HCT116 (cell line): ENCODE results near the gene ANKRD13B. TPM values are rescaled to one million over a fixed set of nuclear protein-coding genes. Genes with fewer than 3 reads are reported as not detected.
A peak's percentile ranks its signal among the peaks of the same experiment; 100 is the strongest.

Experiments
- ATAC-seq: fragments of 200-7000 bp; cut with Tn5 transposase; 2 replicates; pipeline ENCODE4 v1.9.1; 2020; ENCODE audit warnings: mild to moderate bottlenecking, moderate library complexity
- BruUV-seq: library from RNA; stranded (reverse); fragments of 400-500 nt; replicated peaks from 2 replicates; lab custom pipeline; 2021; lab: Mats Ljungman, UMichigan
- CTCF ChIA-PET: fragments of 300-600 bp; sonication (Branson Sonifier 250); formaldehyde crosslinking; loops from one replicate; lab custom pipeline; 2021; ENCODE audit warnings: antibody characterized with exemption; lab: Charles Lee
- POLR2A ChIA-PET: fragments of 300-600, 350-600 bp; sonication (Branson Sonifier 250); formaldehyde crosslinking; loops from one replicate; lab custom pipeline; 2021; ENCODE audit warnings: antibody characterized with exemption; lab: Charles Lee
- RAD21 ChIA-PET, 2 experiments: fragments of 300-600 bp; sonication (Branson Sonifier 250); formaldehyde crosslinking; loops; one replicate each; lab custom pipeline; 2023; ENCODE audit warnings: low total read pairs in 2 of 2; ENCODE audit not compliant: uncharacterized antibody in 2 of 2, unreplicated experiment in 2 of 2, low non-redundant PET in 1 of 2; lab: Charles Lee
- DNase-seq: peaks from one replicate; pipeline ENCODE4 v3.0.0-alpha.2; 2010; ENCODE audit warnings: low read depth, low spot score
- H2AFZ ChIP-seq: fragments of 200-600 bp; shearing (Covaris generic), sonication (generic); 2 replicates; pipeline ENCODE4 v1.6.1; 2017; ENCODE audit warnings: low read depth, mixed run types, mixed read lengths, antibody characterized with exemption, low read length; ENCODE audit not compliant: poor library complexity, severe bottlenecking
- H3K27ac ChIP-seq: 2 replicates; pipeline ENCODE4 v1.5.1; 2012; ENCODE audit warnings: low read depth, low read length
- H3K27me3 ChIP-seq: fragments of 200-600 bp; sonication (generic); 2 replicates; pipeline ENCODE4 v1.6.1; 2016; ENCODE audit warnings: mixed run types, low read length, mixed read lengths; ENCODE audit not compliant: insufficient read depth
- H3K36me3 ChIP-seq, 2 experiments: fragments of 200-500 bp in 1 of 2; fragments of 200-600 bp in 1 of 2; sonication (Bioruptor generic) in 1 of 2; sonication (generic) in 1 of 2; 2 replicates each; pipeline versions ENCODE4 v1.5.1 to v1.6.1; 2014 to 2016; ENCODE audit warnings: low read length in 2 of 2, inconsistent platforms in 1 of 2, mixed read lengths in 1 of 2, mixed run types in 1 of 2; ENCODE audit not compliant: insufficient read depth in 2 of 2, control insufficient read depth in 1 of 2
- H3K4me1 ChIP-seq, 2 experiments: fragments of 200-600 bp in 1 of 2; sonication (generic) in 1 of 2; 2 replicates each; pipeline versions ENCODE4 v1.5.1 to v1.6.1; 2012 to 2017; ENCODE audit warnings: low read length in 2 of 2, inconsistent platforms in 1 of 2, mild to moderate bottlenecking in 1 of 2, mixed read lengths in 1 of 2, mixed run types in 1 of 2, moderate library complexity in 1 of 2; ENCODE audit not compliant: insufficient read depth in 2 of 2, control insufficient read depth in 1 of 2
- H3K4me2 ChIP-seq: fragments of 200-600 bp; sonication (generic); 2 replicates; pipeline ENCODE4 v1.6.1; 2017; ENCODE audit warnings: mixed run types, low read length, mixed read lengths
- H3K4me3 ChIP-seq, 2 experiments: fragments of 200-600 bp in 1 of 2; sonication (generic) in 1 of 2; replicated peaks in 1 of 2; 2 replicates each; pipeline ENCODE4 v1.5.1; 2011 to 2016; ENCODE audit warnings: low read length in 2 of 2, control low read depth in 1 of 2, low read depth in 1 of 2, mild to moderate bottlenecking in 1 of 2, mixed read lengths in 1 of 2, mixed run types in 1 of 2
- H3K79me2 ChIP-seq: fragments of 200-600 bp; sonication (generic); 2 replicates; pipeline ENCODE4 v1.6.1; 2017; ENCODE audit warnings: mild to moderate bottlenecking, mixed run types, low read length, moderate library complexity, mixed read lengths; ENCODE audit not compliant: insufficient read depth
- H3K9ac ChIP-seq: fragments of 200-600 bp; sonication (generic); 2 replicates; pipeline ENCODE4 v1.6.1; 2016; ENCODE audit warnings: low read length, mixed read lengths
- H3K9me2 ChIP-seq: fragments of 200-600 bp; sonication (generic), shearing (Covaris generic); 2 replicates; pipeline ENCODE4 v1.6.1; 2017; ENCODE audit warnings: mixed run types, mild to moderate bottlenecking, moderate library complexity; ENCODE audit not compliant: insufficient read depth
- H3K9me3 ChIP-seq, 2 experiments: fragments of 200-500 bp in 1 of 2; fragments of 200-600 bp in 1 of 2; sonication (Bioruptor generic) in 1 of 2; sonication (generic) in 1 of 2; 2 replicates each; pipeline ENCODE4 v1.6.1; 2014 to 2017; ENCODE audit warnings: low read length in 2 of 2, mixed read lengths in 2 of 2, inconsistent platforms in 1 of 2, low read depth in 1 of 2, mild to moderate bottlenecking in 1 of 2, mixed run types in 1 of 2, moderate library complexity in 1 of 2; ENCODE audit not compliant: control insufficient read depth in 1 of 2, insufficient read depth in 1 of 2
- H4K20me1 ChIP-seq: fragments of 200-600 bp; sonication (generic), shearing (Covaris generic); 2 replicates; pipeline ENCODE4 v1.6.1; 2017; ENCODE audit warnings: mixed run types, mild to moderate bottlenecking, moderate library complexity; ENCODE audit not compliant: insufficient read depth
- CBX3 ChIP-seq: IDR thresholded peaks from 2 replicates; pipeline ENCODE4 v1.6.1; 2012; ENCODE audit warnings: low read depth
- EGR1 ChIP-seq: IDR thresholded peaks from 2 replicates; pipeline ENCODE4 v1.6.1; 2012; ENCODE audit warnings: low read depth
- EZH2 ChIP-seq: fragments of 200-600 bp; sonication (generic); IDR thresholded peaks from 2 replicates; pipeline ENCODE4 v1.6.1; 2017; ENCODE audit warnings: antibody characterized with exemption, mixed run types
- JUND ChIP-seq: IDR thresholded peaks from 2 replicates; pipeline ENCODE4 v1.6.1; 2012
- POLR2AphosphoS5 ChIP-seq: IDR thresholded peaks from 2 replicates; pipeline ENCODE4 v1.6.1; 2011; ENCODE audit warnings: mild to moderate bottlenecking, low read depth, low read length, moderate library complexity
- SIN3A ChIP-seq: IDR thresholded peaks from 2 replicates; pipeline ENCODE4 v1.6.1; 2012; ENCODE audit warnings: low read depth
- SRF ChIP-seq: IDR thresholded peaks from 2 replicates; pipeline ENCODE4 v1.6.1; 2012; ENCODE audit warnings: low read depth
- TCF7L2 ChIP-seq: IDR thresholded peaks from 2 replicates; pipeline ENCODE4 v1.7.0; 2011; ENCODE audit warnings: borderline replicate concordance, inconsistent platforms; ENCODE audit not compliant: insufficient read depth, insufficient read length; ENCODE audit errors: extremely low read depth
- YY1 ChIP-seq: IDR thresholded peaks from 2 replicates; pipeline ENCODE4 v1.6.1; 2011; ENCODE audit warnings: low read length, low read depth, moderate library complexity, mild to moderate bottlenecking; ENCODE audit not compliant: insufficient replicate concordance; ENCODE audit errors: extremely low read depth
- ZFX ChIP-seq: fragments of 450-650 bp; IDR thresholded peaks from 2 replicates; pipeline ENCODE4 v1.6.1; 2017
- ZNF274 ChIP-seq: fragments of 200-500 bp; sonication (Bioruptor generic); IDR thresholded peaks from 2 replicates; pipeline ENCODE4 v1.6.1; 2014; ENCODE audit warnings: mild to moderate bottlenecking, low read depth, low read length, inconsistent platforms
- intact Hi-C: fragments of 100-400 bp; cut with micrococcal nuclease; formaldehyde crosslinking; loops from 2 replicates; pipeline ENCODE4 v1.10.0; 2022
- total RNA-seq: library from RNA; stranded (reverse); gene quantifications from one replicate; pipeline ENCODE4 v1.2.1, GENCODE V29; 2021; ENCODE audit not compliant: unreplicated experiment
- TF ChIP-seq, protein P1 (sequence below): IDR thresholded peaks from 2 replicates; pipeline ENCODE4 v1.6.1; 2011; ENCODE audit warnings: mild to moderate bottlenecking, low read length, moderate library complexity; ENCODE audit not compliant: insufficient replicate concordance; ENCODE audit errors: extremely low read depth
- TF ChIP-seq, protein P2 (sequence below): IDR thresholded peaks from 2 replicates; pipeline ENCODE4 v1.6.1; 2012
- TF ChIP-seq, protein P3 (sequence below), 3 experiments: fragments of 200-600 bp in 1 of 3; sonication (generic) in 1 of 3; IDR thresholded peaks in 2 of 3; conservative IDR thresholded peaks in 1 of 3; 2 replicates each; pipeline ENCODE4 v1.5.1; 2012 to 2017; ENCODE audit warnings: low read depth in 2 of 3, low read length in 2 of 3, antibody characterized with exemption in 1 of 3, borderline replicate concordance in 1 of 3, control low read depth in 1 of 3, mild to moderate bottlenecking in 1 of 3, mixed read lengths in 1 of 3, mixed run types in 1 of 3, moderate library complexity in 1 of 3; ENCODE audit not compliant: insufficient read depth in 1 of 3

ANKRD13B gene
- total RNA-seq, 1 experiment from 2014 or later = 27.4 TPM

- Histone ChIP-seq H3K9ac (no peak overlapping the region), H3K4me2 (no peak overlapping the region), H3K9me2 (no peaks in the 10 kb centered on the region), H4K20me1 (no peaks in the 10 kb centered on the region), H3K27me3 (no peaks in the 10 kb centered on the region), H3K79me2 (peaks cover 39% of the 10 kb centered on the region), H3K4me1 (peaks cover 5 to 36% of the 10 kb centered on the region in 2 experiments; a peak in 3 of 4 replicates), H3K9me3 (no peaks in the 10 kb centered on the region), H2AFZ (no peak overlapping the region), H3K36me3 (peaks cover 6 to 10% of the 10 kb centered on the region in 2 experiments; a peak in 2 of 4 replicates), H3K4me3 (no peak overlapping the region), H3K27ac (0 out of 2 replicates have a peak overlapping the region, but pooled peaks have one; percentile 37)
- ChIA-PET RAD21 (interaction anchor here (0.6 to 1.0 kb wide), 3 partner anchors 10 to 460 kb away, joined by 3 to 4 read pairs (median 3); no protein-coding TSS in a partner anchor), POLR2A (interaction anchor here (2.0 kb wide), 1 partner anchor 11 kb away, joined by 6 read pairs; the partner anchor contains the start of gene ANKRD13B), CTCF (interaction anchor here (2.0 to 6.0 kb wide), 4 partner anchors 10 to 511 kb away, joined by 7 to 38 read pairs (median 12); partner anchors contain the start of gene ANKRD13B)
- TF ChIP-seq, protein P1, sequence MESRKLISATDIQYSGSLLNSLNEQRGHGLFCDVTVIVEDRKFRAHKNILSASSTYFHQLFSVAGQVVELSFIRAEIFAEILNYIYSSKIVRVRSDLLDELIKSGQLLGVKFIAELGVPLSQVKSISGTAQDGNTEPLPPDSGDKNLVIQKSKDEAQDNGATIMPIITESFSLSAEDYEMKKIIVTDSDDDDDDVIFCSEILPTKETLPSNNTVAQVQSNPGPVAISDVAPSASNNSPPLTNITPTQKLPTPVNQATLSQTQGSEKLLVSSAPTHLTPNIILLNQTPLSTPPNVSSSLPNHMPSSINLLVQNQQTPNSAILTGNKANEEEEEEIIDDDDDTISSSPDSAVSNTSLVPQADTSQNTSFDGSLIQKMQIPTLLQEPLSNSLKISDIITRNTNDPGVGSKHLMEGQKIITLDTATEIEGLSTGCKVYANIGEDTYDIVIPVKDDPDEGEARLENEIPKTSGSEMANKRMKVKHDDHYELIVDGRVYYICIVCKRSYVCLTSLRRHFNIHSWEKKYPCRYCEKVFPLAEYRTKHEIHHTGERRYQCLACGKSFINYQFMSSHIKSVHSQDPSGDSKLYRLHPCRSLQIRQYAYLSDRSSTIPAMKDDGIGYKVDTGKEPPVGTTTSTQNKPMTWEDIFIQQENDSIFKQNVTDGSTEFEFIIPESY = no peak
- no TSS peak for BruUV-seq
- ATAC-seq (no peak), DNase-seq (no peak)
- intact Hi-C loops = no loop called here
Observed at GRCh38 chr17:29581583-29582253, 11.2 kb upstream of the ANKRD13B start.

GRCh38 chr17:29582254-29582765 is 10.6 kb upstream of the ANKRD13B start:
- Histone ChIP-seq H4K20me1 (no peaks in the 10 kb centered on the region), H3K4me2 (no peak overlapping the region), H3K9me3 (no peaks in the 10 kb centered on the region), H3K4me3 (no peak overlapping the region), H3K4me1 (peaks cover 7 to 42% of the 10 kb centered on the region in 2 experiments; a peak in 3 of 4 replicates), H2AFZ (no peak overlapping the region), H3K79me2 (peaks cover 45% of the 10 kb centered on the region), H3K36me3 (peaks cover 6 to 10% of the 10 kb centered on the region in 2 experiments; a peak in 2 of 4 replicates), H3K27me3 (no peaks in the 10 kb centered on the region), H3K9me2 (no peaks in the 10 kb centered on the region), H3K27ac (no peak overlapping the region), H3K9ac (no peak overlapping the region)
- ChIA-PET RAD21 (interaction anchor here in 1 of 2 experiments (0.8 kb wide), 1 partner anchor 10 kb away, joined by 3 read pairs; no protein-coding TSS in a partner anchor), CTCF (interaction anchor here (2.0 to 6.0 kb wide), 4 partner anchors 10 to 511 kb away, joined by 7 to 38 read pairs (median 12); partner anchors contain the start of gene ANKRD13B), POLR2A (interaction anchor here (2.0 kb wide), 1 partner anchor 10 kb away, joined by 6 read pairs; the partner anchor contains the start of gene ANKRD13B)
- BruUV-seq = no TSS peak
- intact Hi-C loops = no loop called here
- DNase-seq (no peak), ATAC-seq (no peak)
- TF ChIP-seq, protein P2, sequence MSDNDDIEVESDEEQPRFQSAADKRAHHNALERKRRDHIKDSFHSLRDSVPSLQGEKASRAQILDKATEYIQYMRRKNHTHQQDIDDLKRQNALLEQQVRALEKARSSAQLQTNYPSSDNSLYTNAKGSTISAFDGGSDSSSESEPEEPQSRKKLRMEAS = no peak
- TF ChIP-seq EZH2 = no peak
- no peak for TF ChIP-seq POLR2AphosphoS5
- no peak for TF ChIP-seq SRF
- TF ChIP-seq JUND = no peak
- TF ChIP-seq ZFX = no peak
- TF ChIP-seq EGR1 = no peak
- TF ChIP-seq TCF7L2 = no peak
- TF ChIP-seq YY1 = no peak
- no peak for TF ChIP-seq ZNF274
- TF ChIP-seq SIN3A = no peak
- TF ChIP-seq, protein P3, sequence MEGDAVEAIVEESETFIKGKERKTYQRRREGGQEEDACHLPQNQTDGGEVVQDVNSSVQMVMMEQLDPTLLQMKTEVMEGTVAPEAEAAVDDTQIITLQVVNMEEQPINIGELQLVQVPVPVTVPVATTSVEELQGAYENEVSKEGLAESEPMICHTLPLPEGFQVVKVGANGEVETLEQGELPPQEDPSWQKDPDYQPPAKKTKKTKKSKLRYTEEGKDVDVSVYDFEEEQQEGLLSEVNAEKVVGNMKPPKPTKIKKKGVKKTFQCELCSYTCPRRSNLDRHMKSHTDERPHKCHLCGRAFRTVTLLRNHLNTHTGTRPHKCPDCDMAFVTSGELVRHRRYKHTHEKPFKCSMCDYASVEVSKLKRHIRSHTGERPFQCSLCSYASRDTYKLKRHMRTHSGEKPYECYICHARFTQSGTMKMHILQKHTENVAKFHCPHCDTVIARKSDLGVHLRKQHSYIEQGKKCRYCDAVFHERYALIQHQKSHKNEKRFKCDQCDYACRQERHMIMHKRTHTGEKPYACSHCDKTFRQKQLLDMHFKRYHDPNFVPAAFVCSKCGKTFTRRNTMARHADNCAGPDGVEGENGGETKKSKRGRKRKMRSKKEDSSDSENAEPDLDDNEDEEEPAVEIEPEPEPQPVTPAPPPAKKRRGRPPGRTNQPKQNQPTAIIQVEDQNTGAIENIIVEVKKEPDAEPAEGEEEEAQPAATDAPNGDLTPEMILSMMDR (IDR thresholded peaks at IDR 0.05 in 2 of 3, conservative IDR thresholded peaks at IDR 0.05 in 1 of 3; ENCODE audit: borderline replicate concordance in 1 of 3, insufficient read depth in 1 of 3, low read depth in 2 of 3, low read length in 2 of 3) = no peak
- no peak for TF ChIP-seq CBX3
